ENCODE measurements around the gene PHIP. TPM values are rescaled to one million over a fixed set of nuclear protein-coding genes. Genes with fewer than 3 reads are reported as not detected.
"Not testable (repeated sequence)": the region's sequence is repeated elsewhere in the genome, so short reads cannot be mapped to it uniquely, and the experiment has no call there.

The PHIP gene
- total and polyA plus RNA-seq, 9 of the 15 experiments (the other 6 are each of a cell fraction or from before 2014, with no cell fraction given), result 8.1 to 36.3 (median 16.5) TPM

DNA sequence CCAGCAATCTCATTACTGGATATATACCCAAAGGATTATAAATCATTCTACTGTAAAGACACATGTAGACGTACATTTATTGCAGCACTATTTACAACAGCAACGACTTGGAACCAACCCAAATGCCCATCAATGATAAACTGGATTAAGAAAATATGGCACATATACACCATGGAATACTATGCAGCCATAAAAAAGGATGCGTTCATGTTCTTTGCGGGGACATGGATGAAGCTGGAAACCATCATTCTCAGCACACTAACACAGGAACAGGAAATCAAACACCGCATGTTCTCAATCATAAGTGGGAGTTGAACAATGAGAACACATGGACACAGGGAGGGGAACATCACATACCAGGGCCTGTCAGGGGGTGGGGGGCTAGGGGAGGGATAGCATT lies 188.2 kb downstream of the PHIP start:
- in situ Hi-C loops (cut with MboI); H3K9ac ChIP-seq (ENCODE audit: insufficient read depth in 1 of 2, low read depth in 2 of 2, low read length in 2 of 2): not testable (repeated sequence)

More for the DNA sequence above, 188.2 kb downstream of the PHIP start:
- H4K20me1 ChIP-seq (replicated peaks; ENCODE audit: control insufficient read depth, insufficient read depth, low read length); H2AFZ ChIP-seq (ENCODE audit: low read depth, low read length); H3K36me3 ChIP-seq (ENCODE audit: control insufficient read depth, insufficient read depth, low read length); intact Hi-C loops (cut with micrococcal nuclease); CTCF ChIA-PET (ENCODE audit: low intra/inter-chr PET ratio); BruUV-seq (replicated peaks); FAIRE-seq; H3K79me2 ChIP-seq (ENCODE audit: control insufficient read depth, insufficient read depth, low read length); H3K4me3 ChIP-seq; H3K9me3 ChIP-seq (replicated peaks; ENCODE audit: control insufficient read depth, insufficient read depth, low read depth, low read length); H3K9me1 ChIP-seq (ENCODE audit: control insufficient read depth, insufficient read depth, low read length); ATAC-seq; H3K4me2 ChIP-seq (ENCODE audit: insufficient read depth, low read length); POLR2A ChIA-PET; H3K4me1 ChIP-seq (replicated peaks in 1 of 2; ENCODE audit: control insufficient read depth in 2 of 2, insufficient read depth in 2 of 2, low read length in 2 of 2); H3K27me3 ChIP-seq (ENCODE audit: control insufficient read depth in 2 of 2, insufficient read depth in 2 of 2, low read length in 2 of 2); DNase-seq (ENCODE audit: extremely low read depth in 1 of 4, low spot score in 3 of 4); H3K27ac ChIP-seq (ENCODE audit: extremely low read depth, low read depth, low read length): not testable (repeated sequence)
- 19% methylated on average over 5 of the region's 5 CpGs for WGBS (ENCODE audit: insufficient coverage, low coverage, missing lambda C conversion rate)
- TF ChIP-seq RBM25 (IDR thresholded peaks at IDR 0.05; ENCODE audit: low read depth, low read length, severe bottlenecking), result peak; percentile 18
- peak; percentile 70 for TF ChIP-seq ZNF146 (CRISPR knock-in tag; IDR thresholded peaks at IDR 0.05; ENCODE audit: unreplicated experiment)

Other genes with a start within 250 kb of the PHIP start
- 2.0 and 3.3 TPM in 2 replicates for gene IRAK1BP1, start 210.7 kb downstream of the PHIP start, total RNA-seq (2014; rRNA removed)
- gene IRAK1BP1, start 210.7 kb downstream of the PHIP start, total RNA-seq (2014; rRNA removed; fragmentation: Illumina TruSeq; extraction: Trizol), result 3.4 and 3.7 TPM in 2 replicates
- 2.4 and 2.7 TPM in 2 replicates for gene IRAK1BP1, start 210.7 kb downstream of the PHIP start, total RNA-seq (2015; rRNA removed; fragmentation: Illumina TruSeq; extraction: Trizol)
- gene IRAK1BP1, start 210.7 kb downstream of the PHIP start, total RNA-seq (2021), result 1.9 and 2.6 TPM in 2 replicates
- 0.66 and 3.3 TPM in 2 replicates for gene IRAK1BP1, start 210.7 kb downstream of the PHIP start, polyA plus RNA-seq (2011; rRNA removed)
- 1.4 and 3.0 TPM in 2 replicates for gene IRAK1BP1, start 210.7 kb downstream of the PHIP start, polyA plus RNA-seq (2014; fragmentation: Illumina TruSeq; extraction: Trizol)
- gene IRAK1BP1, start 210.7 kb downstream of the PHIP start, polyA plus RNA-seq (2014; fragmentation: Nextera tagmentation; extraction: Ambion mirVana), result 1 to 10 TPM; 1.8 to 2.1 TPM
- 1.9 TPM in 2 replicates for gene IRAK1BP1, start 210.7 kb downstream of the PHIP start, polyA plus RNA-seq (2014; rRNA removed)
- gene HMGN3, start 156.4 kb upstream of the PHIP start, total RNA-seq (2014; rRNA removed), result 61.4 and 88.1 TPM in 2 replicates
- 84.9 and 93.8 TPM in 2 replicates for gene HMGN3, start 156.4 kb upstream of the PHIP start, total RNA-seq (2014; rRNA removed; fragmentation: Illumina TruSeq; extraction: Trizol)
- 107 TPM in 2 replicates for gene HMGN3, start 156.4 kb upstream of the PHIP start, total RNA-seq (2015; rRNA removed; fragmentation: Illumina TruSeq; extraction: Trizol)
- 43.3 and 46.3 TPM in 2 replicates for gene HMGN3, start 156.4 kb upstream of the PHIP start, total RNA-seq (2021)
- 18.4 and 42.1 TPM in 2 replicates for gene HMGN3, start 156.4 kb upstream of the PHIP start, polyA plus RNA-seq (2011; rRNA removed)
- gene HMGN3, start 156.4 kb upstream of the PHIP start, polyA plus RNA-seq (2014; fragmentation: Illumina TruSeq; extraction: Trizol), result 60.2 and 68.7 TPM in 2 replicates
- gene HMGN3, start 156.4 kb upstream of the PHIP start, polyA plus RNA-seq (2014; fragmentation: Nextera tagmentation; extraction: Ambion mirVana), result 100 to 1,000 TPM; 150 to 154 TPM
- gene HMGN3, start 156.4 kb upstream of the PHIP start, polyA plus RNA-seq (2014; rRNA removed), result 97.1 and 113 TPM in 2 replicates

Measured in K562 (cell line).